HG03439 (cell line): Measurements from ENCODE around the gene STUB1.
"Not testable (repeated sequence)": the region's sequence is repeated elsewhere in the genome, so short reads cannot be mapped to it uniquely, and the experiment has no call there.

Source experiments
- ATAC-seq: cut with Tn5 transposase; IDR thresholded peaks from one replicate; pipeline ENCODE4 v1.9.1; 2021; ENCODE audit warnings: mild to moderate bottlenecking, moderate library complexity; ENCODE audit not compliant: unreplicated experiment

Gene STUB1

DNA sequence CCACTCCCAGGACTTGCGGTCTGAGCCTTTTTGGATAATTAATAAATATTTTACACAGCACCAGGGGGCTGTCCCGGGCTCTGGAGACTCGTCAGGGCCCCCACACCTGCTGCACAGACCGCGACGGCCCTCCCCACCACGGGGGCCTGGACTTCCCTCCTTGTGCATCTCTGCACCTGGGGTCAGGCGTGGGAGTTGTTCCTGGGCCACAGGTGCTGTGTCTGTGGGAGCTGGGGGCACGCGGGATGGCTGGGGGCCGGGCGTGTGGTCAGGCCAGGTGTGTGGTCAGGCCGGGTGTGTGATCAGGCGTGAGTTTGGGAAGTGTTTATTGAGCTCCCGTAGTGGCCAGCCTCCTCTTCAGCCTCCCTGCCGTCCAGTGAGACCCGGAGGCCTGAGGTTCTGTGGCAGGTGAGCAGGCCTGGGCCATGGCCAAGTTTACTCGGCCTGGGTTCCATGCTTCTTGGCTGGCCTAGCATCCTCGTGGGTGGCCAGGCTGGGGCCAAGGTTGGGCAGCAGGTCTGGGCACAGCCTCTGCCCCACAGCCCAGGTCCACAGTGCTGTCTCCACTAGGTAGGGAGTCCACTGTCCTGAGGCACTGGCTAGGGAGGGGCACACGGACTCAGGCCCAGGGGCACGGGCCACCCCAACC is 1.9 kb upstream of the STUB1 start:
- no peak for ATAC-seq

DNA sequence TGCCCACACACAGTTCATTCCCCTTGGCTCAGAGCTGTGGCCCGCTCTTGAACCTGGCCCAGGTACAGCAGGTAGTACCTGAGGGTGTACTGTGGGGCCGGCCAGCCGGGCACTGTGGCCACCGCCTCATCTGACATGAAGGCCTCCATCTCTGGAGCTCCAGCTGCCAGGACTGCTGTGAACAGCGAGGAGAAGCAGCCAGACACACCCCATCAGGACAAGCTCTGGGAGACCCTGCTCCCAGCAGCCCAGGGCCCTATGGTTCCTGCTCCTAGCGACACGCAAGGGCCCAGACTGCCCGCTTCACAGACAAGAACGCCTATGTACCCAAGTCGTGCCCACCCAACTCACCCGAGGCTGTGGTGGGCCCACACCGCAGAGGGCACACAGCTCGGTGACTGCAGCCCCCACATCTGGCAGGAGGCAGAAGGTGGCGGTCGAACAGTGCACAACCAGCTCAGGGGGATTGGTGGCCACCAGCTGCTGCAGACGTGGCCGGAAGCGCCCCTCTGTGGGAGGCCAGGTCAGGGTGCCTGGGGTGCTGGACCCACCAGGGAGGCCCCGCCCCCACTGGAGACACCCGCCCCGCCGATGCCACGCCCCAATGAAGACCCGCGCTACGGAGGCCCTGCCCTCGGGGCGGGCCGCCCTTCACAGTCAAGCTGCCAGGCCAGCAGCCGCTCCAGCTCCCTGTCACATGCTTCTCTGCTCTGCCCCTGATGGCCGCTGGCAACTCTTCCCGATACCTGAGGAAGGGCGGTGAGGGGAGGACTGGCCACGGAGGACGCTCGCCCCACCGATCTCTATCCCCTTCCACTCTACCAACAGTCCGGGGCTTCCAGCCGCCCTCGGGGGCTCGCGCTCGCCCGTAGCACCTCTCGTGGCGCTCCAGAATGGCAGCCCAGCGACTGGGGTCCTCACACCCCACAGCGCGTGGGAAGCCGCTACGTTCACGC is 1.1 kb upstream of the STUB1 start:
- no peak for ATAC-seq

DNA sequence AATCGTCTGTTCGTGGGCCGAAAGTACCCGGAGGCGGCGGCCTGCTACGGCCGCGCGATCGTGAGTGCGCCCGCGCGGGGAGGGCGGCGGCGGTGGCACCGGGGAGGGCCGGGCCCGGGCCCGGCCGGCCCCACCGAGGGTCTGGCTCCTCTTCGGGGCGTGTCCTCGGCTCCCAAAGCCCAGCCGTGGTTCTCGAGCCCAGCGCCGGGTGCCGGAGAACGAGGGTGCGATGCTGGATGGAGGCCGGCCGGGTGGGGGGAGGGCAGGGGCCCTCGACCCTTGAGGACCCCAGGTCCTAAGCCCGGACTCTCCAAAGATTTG is 375 bp downstream of the STUB1 start:
- no peak for ATAC-seq

DNA sequence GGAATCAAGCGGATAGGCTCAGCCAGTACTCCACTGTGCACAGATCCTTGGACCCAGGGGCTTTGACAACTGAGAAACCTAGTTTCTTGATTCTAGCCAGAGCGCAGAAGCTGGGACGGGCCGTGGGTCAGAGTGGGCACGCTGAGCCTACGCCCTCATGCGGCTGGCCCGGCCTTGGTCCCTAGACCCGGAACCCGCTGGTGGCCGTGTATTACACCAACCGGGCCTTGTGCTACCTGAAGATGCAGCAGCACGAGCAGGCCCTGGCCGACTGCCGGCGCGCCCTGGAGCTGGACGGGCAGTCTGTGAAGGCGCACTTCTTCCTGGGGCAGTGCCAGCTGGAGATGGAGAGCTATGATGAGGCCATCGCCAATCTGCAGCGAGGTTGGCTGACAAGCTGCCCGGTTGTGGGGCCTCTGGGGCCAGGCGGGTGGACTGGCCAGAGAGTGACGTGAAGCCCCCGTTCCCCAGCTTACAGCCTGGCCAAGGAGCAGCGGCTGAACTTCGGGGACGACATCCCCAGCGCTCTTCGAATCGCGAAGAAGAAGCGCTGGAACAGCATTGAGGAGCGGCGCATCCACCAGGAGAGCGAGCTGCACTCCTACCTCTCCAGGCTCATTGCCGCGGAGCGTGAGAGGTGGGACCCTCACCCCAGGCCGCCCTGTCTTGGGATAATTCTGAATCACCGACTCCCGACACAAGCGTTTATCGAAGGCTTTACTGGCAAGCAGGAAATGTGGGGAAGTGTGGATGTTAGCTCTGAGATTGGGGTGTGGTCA is 946 bp downstream of the STUB1 start:
- ATAC-seq = no peak

DNA sequence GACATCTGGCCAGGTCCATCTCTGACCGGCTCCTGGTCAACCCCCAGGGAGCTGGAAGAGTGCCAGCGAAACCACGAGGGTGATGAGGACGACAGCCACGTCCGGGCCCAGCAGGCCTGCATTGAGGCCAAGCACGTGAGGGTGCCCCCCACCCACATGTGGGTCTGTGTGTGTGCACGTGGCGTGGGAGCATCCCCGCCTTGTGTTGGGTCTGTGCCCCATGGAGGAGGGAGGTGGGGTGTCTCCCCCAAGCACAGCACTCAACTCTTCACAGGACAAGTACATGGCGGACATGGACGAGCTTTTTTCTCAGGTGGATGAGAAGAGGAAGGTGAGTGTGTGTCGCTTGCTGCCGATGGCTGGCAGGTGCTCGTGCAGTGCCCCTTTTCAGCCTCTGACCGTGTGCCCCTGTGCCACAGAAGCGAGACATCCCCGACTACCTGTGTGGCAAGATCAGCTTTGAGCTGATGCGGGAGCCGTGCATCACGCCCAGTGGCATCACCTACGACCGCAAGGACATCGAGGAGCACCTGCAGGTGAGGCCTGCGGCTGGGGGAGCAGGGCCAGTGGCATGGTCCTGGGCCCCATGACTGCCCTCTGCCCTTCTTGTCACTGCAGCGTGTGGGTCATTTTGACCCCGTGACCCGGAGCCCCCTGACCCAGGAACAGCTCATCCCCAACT is 1.7 kb downstream of the STUB1 start:
- no peak for ATAC-seq

GRCh38 chr16:682493-683395 is 2.5 kb downstream of the STUB1 start:
- ATAC-seq = no peak

GRCh38 chr16:683396-684070 is 3.3 kb downstream of the STUB1 start:
- no peak for ATAC-seq

DNA sequence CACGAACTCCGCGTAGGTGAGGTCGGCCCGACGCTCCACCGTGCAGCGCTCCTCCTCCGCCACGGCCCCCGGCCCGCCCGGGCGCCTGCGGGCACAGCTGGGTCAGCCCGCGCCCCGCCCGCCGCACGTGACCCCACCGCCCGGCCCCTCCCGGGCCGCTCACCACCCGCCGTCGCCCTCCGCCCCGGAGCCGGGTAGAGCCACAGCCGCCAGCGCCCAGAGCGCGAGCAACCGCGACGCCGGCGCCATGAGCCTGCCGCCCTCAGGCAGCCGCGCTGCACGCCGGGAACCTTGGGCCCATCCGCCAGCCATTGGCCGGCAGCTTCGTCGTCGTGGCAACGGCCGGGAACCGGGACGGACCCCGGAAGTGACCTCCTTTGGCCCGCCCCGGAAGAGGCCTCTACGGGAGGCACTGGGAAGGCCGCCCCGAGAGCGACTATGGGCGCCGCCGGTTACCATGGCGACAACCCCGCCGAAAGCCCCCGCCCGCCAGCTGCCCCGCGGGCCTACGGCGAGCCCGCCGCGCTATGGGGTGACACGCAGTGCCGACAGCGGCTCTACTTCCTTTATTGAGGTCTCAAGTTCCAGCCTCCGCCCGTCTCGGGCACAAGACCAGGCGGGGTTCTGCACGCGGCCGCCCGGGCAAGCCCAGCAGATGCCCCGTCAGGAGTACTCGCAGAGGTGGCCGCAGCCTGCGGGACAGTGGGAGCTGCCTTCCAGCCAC is 4.0 kb downstream of the STUB1 start, which contains the start of gene JMJD8:
JMJD8 (minus strand) TSS at position 264 of the 724 bp plus-strand sequence; CDS start at position 249, 15 bp downstream.
- peak; percentile 54 for ATAC-seq

- ATAC-seq = no peak
These were observed 4.9 kb downstream of the STUB1 start for GRCh38 chr16:684961-685696.

DNA sequence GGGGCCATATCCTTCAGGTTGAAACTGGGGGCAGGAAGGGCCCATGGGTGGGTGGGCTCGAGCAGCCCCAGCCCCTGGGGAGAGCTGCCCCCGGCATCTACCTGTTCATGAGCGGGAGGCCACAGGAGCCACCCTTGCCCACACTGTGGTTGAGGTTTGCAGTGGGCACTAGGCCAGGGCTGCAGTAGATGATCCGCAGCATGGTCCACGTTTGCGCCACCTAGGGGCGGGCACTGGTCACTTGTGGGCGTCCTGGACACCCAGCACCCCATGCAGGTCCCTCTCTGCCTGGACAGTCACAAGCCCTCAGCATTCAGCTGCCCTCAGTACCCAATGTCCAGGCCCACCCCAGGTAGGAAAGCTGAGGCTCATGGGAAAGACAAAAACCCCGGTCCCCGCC is 5.8 kb downstream of the STUB1 start:
- no peak for ATAC-seq

- ATAC-seq = no peak
These were observed 6.5 kb downstream of the STUB1 start for GRCh38 chr16:686459-687260.

- ATAC-seq = no peak
These were observed 7.3 kb downstream of the STUB1 start for GRCh38 chr16:687499-687898.

DNA sequence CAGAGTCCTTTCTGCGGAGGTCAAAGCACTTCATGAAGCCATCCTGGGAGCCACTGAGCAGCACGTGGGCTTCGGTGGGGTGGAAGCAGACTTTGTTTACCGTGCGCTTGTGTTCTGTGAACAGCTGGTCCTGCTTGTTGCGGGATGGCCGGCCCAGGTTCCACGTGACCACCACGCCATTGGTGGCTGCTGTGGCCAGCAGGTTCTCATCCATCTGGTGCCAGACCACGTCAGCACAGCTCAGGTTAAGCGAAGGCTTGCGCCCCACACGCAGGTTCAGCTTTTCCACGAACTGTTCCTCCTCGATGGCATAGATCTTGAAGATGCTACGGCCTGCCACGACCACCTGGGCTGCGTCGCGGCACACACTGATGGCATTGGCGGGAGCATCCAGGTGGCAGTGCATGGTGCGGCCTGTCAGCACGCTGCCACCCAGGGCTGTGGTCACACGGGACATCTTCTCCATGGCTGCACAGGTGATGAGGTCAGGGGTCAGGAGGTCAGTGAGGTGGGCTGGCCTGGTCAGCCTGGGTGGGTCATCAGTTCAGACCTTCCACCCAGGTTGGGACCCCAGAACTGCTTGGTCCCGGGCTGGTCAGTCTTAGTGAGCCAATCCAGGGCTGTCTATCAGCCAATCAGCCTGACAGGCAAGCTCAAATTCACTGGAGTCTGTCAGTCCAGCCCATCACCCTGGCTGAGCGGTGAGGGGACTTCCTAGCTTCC is 9.1 kb downstream of the STUB1 start:
- ATAC-seq = no peak

- not testable (repeated sequence) for ATAC-seq
These were observed 11.0 kb downstream of the STUB1 start for GRCh38 chr16:691242-691641.

DNA sequence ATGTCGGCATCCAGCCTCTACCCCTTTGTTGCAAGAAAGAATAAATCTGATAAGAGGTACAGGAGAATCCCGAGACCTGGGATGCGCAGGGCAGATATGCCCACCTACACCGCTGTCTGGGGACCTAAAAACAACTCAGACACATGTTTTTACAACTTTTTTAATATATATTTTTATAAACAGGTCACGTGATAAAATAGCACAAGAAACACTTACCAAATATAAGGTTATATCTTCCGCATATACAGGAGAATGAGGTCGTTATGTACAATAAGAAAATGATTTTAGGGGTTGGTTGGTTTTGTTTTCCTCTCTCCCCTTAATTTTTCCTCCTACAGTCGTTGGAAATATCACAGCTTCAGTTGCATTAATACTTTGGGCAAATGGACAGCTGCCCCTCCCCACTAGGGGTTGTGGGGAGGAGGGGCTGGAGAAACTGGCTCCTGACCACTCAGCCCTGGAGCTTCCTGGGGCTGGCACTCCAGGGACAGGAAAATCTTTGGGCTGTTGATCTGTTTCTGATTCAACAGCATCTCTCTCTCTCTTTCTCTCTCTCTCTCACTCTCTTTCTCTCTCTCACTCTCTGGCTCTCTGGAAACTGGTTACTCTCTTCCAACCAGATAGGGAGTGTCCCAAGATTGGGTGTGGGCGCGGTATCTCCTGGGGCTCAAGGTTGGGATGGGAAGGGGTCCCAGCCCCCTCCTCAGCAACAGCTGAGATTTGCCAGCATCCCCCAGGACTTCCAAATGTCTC is 12.3 kb downstream of the STUB1 start:
- no peak for ATAC-seq

GRCh38 chr16:693364-693763 is 13.2 kb downstream of the STUB1 start:
- no peak for ATAC-seq
